ENCODE results near the gene PCDHB6.
A peak's percentile ranks its signal among the peaks of the same experiment; 100 is the strongest.
"Not testable (repeated sequence)": the region's sequence is repeated elsewhere in the genome, so short reads cannot be mapped to it uniquely, and the experiment has no call there.

PCDHB6 gene

DNA sequence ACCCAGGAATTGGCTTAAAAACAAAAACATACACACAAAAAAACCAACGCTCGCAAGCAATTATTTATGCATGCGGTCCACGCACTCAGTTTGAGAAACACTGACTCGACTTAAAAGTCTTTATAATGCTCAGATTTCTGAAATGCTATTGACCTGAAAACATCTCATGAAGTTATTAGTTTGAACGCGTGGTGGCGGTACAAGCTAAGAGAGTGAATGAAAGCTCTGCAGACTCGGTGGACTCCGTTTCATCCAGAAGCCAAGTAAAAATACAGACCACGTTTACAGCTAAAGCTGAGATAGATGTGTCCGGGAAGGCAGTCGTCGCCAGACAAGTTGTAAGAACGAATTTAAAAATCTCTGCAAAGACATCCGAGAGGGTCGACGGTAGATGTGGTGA is at the start of gene PCDHB6:
TSS of gene PCDHB6 (plus strand) at position 246 of the 400 bp plus-strand sequence. CDS start 201 bp downstream, outside the sequence.
- CTCF ChIA-PET: no interaction called here
- no peak within 1 kb of the TSS for H3K27ac Mint-ChIP-seq
- H3K4me3 Mint-ChIP-seq: no peak within 1 kb of the TSS
- H3K4me1 Mint-ChIP-seq: no peaks in the 10 kb centered on the region
- no peak for DNase-seq
- peaks cover 15% of the 10 kb centered on the region for H3K9me3 Mint-ChIP-seq
- peaks cover 24% of the 10 kb centered on the region for H3K27me3 Mint-ChIP-seq
- peaks cover 5% of the 10 kb centered on the region for H3K36me3 Mint-ChIP-seq

DNA sequence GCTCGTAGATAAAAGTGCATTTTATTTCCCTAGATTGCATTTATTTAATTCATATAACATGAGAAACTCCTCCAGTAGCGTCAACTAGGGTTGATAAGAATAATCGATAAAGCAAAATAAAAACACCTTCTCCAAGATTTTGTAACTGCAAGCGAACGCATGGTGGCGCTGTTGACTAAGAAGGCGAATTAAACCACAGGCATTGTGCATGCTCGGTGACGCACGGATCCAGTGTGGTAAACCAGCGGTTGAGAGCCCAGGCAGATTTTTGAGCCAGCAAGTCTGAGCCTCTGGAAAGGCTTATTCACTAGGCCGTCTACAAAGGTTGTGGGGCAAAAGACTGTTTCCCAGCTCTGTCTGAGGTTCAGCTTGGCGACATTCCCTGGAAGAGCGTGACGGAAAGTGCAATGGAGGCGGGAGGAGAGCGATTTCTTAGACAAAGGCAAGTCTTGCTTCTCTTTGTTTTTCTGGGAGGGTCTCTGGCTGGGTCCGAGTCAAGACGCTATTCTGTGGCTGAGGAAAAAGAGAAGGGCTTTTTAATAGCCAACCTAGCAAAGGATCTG is 49.5 kb upstream of the PCDHB6 start, which contains the start of gene PCDHB3:
TSS of gene PCDHB3 (plus strand) at position 231 of the 563 bp plus-strand sequence. CDS start at position 408, 177 bp downstream.
- Mint-ChIP-seq H3K27ac (peak within 1 kb of the TSS; percentile 37), H3K4me1 (no peaks in the 10 kb centered on the region), H3K27me3 (peaks cover 11% of the 10 kb centered on the region), H3K9me3 (peaks cover 32% of the 10 kb centered on the region), H3K36me3 (no peaks in the 10 kb centered on the region), H3K4me3 (no peak within 1 kb of the TSS)
- DNase-seq: peak; percentile 53
- CTCF ChIA-PET: interaction anchor here (1.1 kb wide), 1 partner anchor 15 kb away, joined by 3 read pairs; no protein-coding TSS in a partner anchor

DNA sequence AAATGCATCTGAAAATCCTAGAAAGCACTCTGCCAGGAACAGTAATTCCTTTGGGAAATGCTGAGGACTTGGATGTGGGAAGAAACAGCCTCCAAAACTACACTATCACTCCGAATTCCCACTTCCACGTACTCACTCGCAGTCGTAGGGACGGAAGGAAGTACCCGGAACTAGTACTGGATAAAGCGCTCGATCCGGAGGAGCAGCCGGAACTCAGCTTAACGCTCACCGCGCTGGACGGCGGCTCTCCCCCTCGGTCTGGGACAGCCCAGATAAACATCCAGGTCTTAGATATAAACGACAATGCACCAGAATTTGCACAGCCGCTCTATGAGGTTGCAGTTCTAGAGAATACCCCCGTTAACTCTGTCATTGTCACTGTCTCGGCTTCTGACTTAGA is 48.8 kb upstream of the PCDHB6 start:
- no peaks in the 10 kb centered on the region for H3K4me1 Mint-ChIP-seq
- CTCF ChIA-PET: interaction anchor here (1.1 kb wide), 1 partner anchor 14 kb away, joined by 3 read pairs; no protein-coding TSS in a partner anchor
- no peak overlapping the region for H3K4me3 Mint-ChIP-seq
- H3K36me3 Mint-ChIP-seq: no peaks in the 10 kb centered on the region
- H3K9me3 Mint-ChIP-seq: peaks cover 28% of the 10 kb centered on the region
- peaks cover 5% of the 10 kb centered on the region for H3K27me3 Mint-ChIP-seq
- H3K27ac Mint-ChIP-seq: no peak overlapping the region
- DNase-seq: no peak

DNA sequence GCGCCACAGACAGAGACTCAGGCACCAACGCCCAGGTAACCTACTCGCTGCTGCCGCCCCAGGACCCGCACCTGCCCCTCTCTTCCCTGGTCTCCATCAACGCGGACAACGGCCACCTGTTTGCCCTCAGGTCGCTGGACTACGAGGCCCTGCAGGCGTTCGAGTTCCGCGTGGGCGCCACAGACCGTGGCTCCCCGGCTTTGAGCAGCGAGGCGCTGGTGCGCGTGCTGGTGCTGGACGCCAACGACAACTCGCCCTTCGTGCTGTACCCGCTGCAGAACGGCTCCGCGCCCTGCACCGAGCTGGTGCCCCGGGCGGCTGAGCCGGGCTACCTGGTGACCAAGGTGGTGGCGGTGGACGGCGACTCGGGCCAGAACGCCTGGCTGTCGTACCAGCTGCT is 47.8 kb upstream of the PCDHB6 start:
- CTCF ChIA-PET, H3K27ac Mint-ChIP-seq, H3K27me3 Mint-ChIP-seq, H3K4me1 Mint-ChIP-seq, H3K4me3 Mint-ChIP-seq, H3K36me3 Mint-ChIP-seq, DNase-seq: not testable (repeated sequence)
- peaks cover 28% of the 10 kb centered on the region for H3K9me3 Mint-ChIP-seq

DNA sequence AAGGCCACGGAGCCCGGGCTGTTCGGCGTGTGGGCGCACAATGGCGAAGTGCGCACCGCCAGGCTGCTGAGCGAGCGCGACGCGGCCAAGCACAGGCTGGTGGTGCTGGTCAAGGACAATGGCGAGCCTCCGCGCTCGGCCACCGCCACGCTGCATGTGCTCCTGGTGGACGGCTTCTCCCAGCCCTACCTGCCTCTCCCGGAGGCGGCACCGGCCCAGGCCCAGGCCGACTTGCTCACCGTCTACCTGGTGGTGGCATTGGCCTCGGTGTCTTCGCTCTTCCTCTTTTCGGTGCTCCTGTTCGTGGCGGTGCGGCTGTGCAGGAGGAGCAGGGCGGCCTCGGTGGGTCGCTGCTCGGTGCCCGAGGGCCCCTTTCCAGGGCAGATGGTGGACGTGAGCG is 47.4 kb upstream of the PCDHB6 start:
- peaks cover 30% of the 10 kb centered on the region for H3K9me3 Mint-ChIP-seq
- DNase-seq, H3K36me3 Mint-ChIP-seq, H3K27me3 Mint-ChIP-seq, CTCF ChIA-PET, H3K4me1 Mint-ChIP-seq, H3K4me3 Mint-ChIP-seq, H3K27ac Mint-ChIP-seq: not testable (repeated sequence)

DNA sequence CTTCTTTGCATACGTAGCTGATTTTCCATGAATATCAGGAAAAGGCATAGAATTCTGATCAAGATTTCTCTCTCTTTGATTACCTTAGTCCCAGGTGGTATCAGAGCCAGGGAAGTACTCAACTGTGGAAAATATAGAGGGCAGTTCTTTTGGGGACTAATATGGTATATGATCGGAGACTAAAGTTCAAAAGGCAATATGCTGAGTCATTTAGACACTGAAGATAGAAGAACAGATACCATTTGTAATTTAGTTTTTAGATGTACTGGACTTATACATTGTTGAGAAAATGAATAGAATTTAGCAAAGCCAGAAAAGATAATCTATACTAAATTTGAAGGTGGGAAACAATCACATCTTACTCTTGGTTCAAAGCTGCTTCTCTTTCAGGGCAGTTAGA is 44.5 kb upstream of the PCDHB6 start:
- DNase-seq: no peak
- Mint-ChIP-seq H3K27me3 (peaks cover 5% of the 10 kb centered on the region), H3K27ac (no peak overlapping the region), H3K4me3 (no peak overlapping the region), H3K4me1 (no peaks in the 10 kb centered on the region), H3K36me3 (no peaks in the 10 kb centered on the region), H3K9me3 (peaks cover 23% of the 10 kb centered on the region)
- CTCF ChIA-PET: no interaction called here

DNA sequence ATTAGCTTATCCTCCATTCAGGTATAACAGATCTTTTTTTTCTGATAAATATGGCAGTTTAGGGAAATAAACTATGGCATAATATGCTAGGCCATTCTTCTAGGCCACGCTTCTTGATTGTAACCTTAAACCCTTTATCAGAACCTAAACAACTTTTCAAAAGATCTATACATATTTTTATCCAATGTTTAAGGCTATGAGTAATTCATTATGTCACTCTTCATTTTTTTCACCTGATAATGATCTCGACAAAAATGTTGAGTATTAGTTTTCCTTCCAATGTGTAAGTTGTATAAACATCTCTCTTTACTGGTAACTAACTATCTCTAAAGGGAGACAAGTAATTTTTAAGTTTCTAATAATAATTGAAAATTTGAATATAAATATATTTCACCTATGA is 30.6 kb upstream of the PCDHB6 start:
- no peaks in the 10 kb centered on the region for H3K4me1 Mint-ChIP-seq

DNA sequence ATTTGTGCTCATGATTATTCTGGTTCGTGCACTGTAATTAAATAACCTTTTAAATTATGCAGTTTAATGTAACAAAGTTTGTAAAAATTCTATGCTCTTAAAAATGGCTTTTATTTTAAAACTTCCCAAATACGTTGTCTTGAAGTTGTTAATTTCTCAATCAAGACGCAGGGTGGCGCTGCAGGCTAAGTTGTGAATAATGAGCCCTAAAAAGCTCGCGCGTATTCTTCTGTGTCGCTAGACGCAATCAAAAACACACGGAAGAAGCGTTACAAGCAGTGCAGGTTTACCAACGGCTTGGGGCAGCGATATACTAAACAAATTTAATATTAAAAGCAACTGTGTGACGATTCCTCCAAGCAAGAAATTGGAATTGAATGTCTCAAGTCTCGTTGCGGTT is 28.3 kb upstream of the PCDHB6 start, which contains the start of gene PCDHB4:
TSS of gene PCDHB4 (plus strand) at position 256 of the 400 bp plus-strand sequence. CDS start 181 bp downstream, outside the sequence.
- Mint-ChIP-seq H3K27me3 (peaks cover 3% of the 10 kb centered on the region), H3K4me1 (no peaks in the 10 kb centered on the region), H3K9me3 (peaks cover 9% of the 10 kb centered on the region), H3K36me3 (no peaks in the 10 kb centered on the region), H3K27ac (no peak within 1 kb of the TSS), H3K4me3 (no peak within 1 kb of the TSS)
- CTCF ChIA-PET: no interaction called here
- DNase-seq: no peak

More for the DNA sequence above, 30.6 kb upstream of the PCDHB6 start:
- Mint-ChIP-seq H3K27ac (no peak overlapping the region), H3K4me3 (no peak overlapping the region), H3K36me3 (no peaks in the 10 kb centered on the region), H3K9me3 (peaks cover 17% of the 10 kb centered on the region), H3K27me3 (peaks cover 3% of the 10 kb centered on the region)
- no peak for DNase-seq
- CTCF ChIA-PET: no interaction called here

DNA sequence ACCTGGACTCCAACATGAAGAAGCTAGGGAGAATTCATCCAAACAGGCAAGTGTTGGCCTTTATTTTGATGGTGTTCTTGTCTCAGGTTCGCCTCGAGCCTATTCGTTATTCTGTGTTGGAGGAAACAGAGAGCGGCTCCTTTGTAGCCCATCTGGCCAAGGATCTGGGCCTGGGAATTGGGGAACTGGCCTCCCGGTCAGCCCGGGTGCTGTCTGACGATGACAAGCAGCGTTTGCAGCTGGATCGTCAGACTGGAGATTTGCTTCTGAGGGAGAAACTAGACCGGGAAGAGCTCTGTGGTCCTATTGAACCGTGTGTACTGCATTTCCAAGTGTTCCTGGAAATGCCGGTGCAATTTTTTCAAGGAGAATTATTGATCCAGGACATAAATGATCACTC is 27.9 kb upstream of the PCDHB6 start:
- no peak for DNase-seq
- CTCF ChIA-PET: no interaction called here
- no peaks in the 10 kb centered on the region for H3K4me1 Mint-ChIP-seq
- H3K27ac Mint-ChIP-seq: no peak overlapping the region
- no peak overlapping the region for H3K4me3 Mint-ChIP-seq
- peaks cover 3% of the 10 kb centered on the region for H3K27me3 Mint-ChIP-seq
- H3K9me3 Mint-ChIP-seq: peaks cover 6% of the 10 kb centered on the region
- H3K36me3 Mint-ChIP-seq: no peaks in the 10 kb centered on the region

DNA sequence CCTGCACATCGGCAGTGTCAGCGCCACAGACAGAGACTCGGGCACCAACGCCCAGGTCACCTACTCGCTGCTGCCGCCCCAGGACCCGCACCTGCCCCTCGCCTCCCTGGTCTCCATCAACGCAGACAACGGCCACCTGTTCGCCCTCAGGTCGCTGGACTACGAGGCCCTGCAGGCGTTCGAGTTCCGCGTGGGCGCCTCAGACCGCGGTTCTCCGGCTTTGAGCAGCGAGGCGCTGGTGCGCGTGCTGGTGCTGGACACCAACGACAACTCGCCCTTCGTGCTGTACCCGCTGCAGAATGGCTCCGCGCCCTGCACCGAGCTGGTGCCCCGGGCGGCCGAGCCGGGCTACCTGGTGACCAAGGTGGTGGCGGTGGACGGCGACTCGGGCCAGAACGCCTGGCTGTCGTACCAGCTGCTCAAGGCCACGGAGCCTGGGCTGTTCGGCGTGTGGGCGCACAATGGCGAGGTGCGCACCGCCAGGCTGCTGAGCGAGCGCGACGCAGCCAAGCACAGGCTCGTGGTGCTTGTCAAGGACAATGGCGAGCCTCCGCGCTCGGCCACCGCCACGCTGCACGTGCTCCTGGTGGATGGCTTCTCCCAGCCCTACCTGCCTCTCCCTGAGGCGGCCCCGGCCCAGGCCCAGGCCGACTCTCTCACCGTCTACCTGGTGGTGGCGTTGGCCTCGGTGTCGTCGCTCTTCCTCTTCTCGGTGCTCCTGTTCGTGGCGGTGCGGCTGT is 26.3 kb upstream of the PCDHB6 start:
- DNase-seq, H3K4me3 Mint-ChIP-seq, H3K27ac Mint-ChIP-seq, CTCF ChIA-PET, H3K4me1 Mint-ChIP-seq, H3K36me3 Mint-ChIP-seq, H3K9me3 Mint-ChIP-seq, H3K27me3 Mint-ChIP-seq: not testable (repeated sequence)

DNA sequence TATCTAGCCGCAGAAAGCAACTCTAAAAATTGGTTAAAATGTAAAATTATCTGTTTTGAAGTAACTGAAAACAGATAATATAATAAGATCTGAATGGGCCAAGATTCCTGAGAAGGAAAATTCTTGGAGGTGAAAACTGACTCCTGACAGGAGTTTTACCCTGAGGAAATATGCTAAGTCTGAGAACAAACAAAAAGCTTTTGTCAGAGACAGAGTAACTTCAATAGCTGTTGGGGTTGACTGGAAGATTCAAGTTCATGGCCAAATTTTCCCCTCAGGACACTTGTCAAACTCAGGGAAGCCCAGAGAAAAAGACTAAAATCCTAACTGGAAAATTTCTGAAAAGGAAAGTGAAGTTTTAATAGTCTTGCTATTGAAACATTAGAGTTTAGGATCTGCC is 22.6 kb upstream of the PCDHB6 start:
- H3K4me3 Mint-ChIP-seq: no peak overlapping the region
- no peaks in the 10 kb centered on the region for H3K27me3 Mint-ChIP-seq
- peaks cover 9% of the 10 kb centered on the region for H3K9me3 Mint-ChIP-seq
- H3K4me1 Mint-ChIP-seq: no peaks in the 10 kb centered on the region
- CTCF ChIA-PET: interaction anchor here (0.7 kb wide), 1 partner anchor 70 kb away, joined by 3 read pairs; no protein-coding TSS in a partner anchor
- H3K36me3 Mint-ChIP-seq: no peaks in the 10 kb centered on the region
- H3K27ac Mint-ChIP-seq: no peak overlapping the region
- no peak for DNase-seq

DNA sequence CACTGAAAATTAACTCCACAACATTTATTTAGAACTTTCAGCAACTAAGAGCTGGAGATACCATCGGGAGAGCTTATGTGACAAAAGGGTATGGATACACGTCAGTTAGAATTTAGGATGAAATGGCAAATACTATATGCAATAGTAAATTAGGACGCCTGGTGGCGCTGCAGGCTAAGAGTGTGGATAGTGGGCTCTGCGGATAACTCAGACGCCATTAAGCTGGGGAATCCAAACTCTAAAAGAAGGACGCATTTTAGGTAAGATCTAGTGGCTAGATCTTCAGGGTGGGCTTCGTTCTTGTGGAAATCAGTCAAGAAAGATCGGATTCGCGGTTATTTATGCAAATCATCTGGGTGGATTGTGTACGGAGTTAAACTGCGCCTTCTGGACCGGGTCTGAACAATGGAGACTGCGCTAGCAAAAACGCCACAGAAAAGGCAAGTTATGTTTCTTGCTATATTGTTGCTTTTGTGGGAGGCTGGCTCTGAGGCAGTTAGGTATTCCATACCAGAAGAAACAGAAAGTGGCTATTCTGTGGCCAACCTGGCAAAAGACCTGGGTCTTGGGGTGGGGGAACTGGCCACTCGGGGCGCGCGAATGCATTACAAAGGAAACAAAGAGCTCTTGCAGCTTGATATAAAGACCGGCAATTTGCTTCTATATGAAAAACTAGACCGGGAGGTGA is 14.7 kb upstream of the PCDHB6 start, which contains the start of gene PCDHB5:
TSS of gene PCDHB5 (plus strand) at position 177 of the 688 bp plus-strand sequence. CDS start at position 406, 229 bp downstream.
- no peaks in the 10 kb centered on the region for H3K36me3 Mint-ChIP-seq
- no peaks in the 10 kb centered on the region for H3K27me3 Mint-ChIP-seq
- CTCF ChIA-PET: interaction anchor here (0.6 to 1.1 kb wide), 2 partner anchors 18 to 51 kb away, joined by 4 read pairs; no protein-coding TSS in a partner anchor
- peak within 1 kb of the TSS; percentile 29 for H3K4me3 Mint-ChIP-seq
- no peaks in the 10 kb centered on the region for H3K4me1 Mint-ChIP-seq
- no peak within 1 kb of the TSS for H3K27ac Mint-ChIP-seq
- H3K9me3 Mint-ChIP-seq: peaks cover 23% of the 10 kb centered on the region
- no peak for DNase-seq

DNA sequence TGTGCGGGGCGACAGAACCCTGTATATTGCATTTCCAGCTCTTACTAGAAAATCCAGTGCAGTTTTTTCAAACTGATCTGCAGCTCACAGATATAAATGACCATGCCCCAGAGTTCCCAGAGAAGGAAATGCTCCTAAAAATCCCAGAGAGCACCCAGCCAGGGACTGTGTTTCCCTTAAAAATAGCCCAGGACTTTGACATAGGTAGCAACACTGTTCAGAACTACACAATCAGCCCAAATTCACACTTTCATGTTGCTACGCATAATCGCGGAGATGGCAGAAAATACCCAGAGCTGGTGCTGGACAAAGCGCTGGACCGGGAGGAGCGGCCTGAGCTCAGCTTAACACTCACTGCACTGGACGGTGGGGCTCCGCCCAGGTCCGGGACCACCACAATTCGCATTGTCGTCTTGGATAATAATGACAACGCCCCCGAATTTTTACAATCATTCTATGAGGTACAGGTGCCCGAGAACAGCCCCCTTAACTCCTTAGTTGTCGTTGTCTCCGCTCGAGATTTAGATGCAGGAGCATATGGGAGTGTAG is 14.1 kb upstream of the PCDHB6 start:
- Mint-ChIP-seq H3K27ac (no peak overlapping the region), H3K27me3 (no peaks in the 10 kb centered on the region), H3K4me1 (no peaks in the 10 kb centered on the region), H3K36me3 (no peaks in the 10 kb centered on the region), H3K9me3 (peaks cover 23% of the 10 kb centered on the region), H3K4me3 (no peak overlapping the region)
- CTCF ChIA-PET: interaction anchor here (1.1 kb wide), 1 partner anchor 52 kb away, joined by 4 read pairs; no protein-coding TSS in a partner anchor
- DNase-seq: no peak

DNA sequence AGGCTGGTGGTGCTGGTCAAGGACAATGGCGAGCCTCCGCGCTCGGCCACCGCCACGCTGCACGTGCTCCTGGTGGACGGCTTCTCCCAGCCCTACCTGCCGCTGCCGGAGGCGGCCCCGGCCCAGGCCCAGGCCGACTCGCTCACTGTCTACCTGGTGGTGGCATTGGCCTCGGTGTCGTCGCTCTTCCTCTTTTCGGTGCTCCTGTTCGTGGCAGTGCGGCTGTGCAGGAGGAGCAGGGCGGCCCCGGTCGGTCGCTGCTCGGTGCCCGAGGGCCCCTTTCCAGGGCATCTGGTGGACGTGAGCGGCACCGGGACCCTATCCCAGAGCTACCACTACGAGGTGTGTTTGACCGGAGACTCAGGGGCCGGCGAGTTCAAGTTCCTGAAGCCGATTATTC is 12.5 kb upstream of the PCDHB6 start:
- not testable (repeated sequence) for H3K4me3 Mint-ChIP-seq

More for the DNA sequence above, 12.5 kb upstream of the PCDHB6 start:
- CTCF ChIA-PET, H3K36me3 Mint-ChIP-seq, H3K27me3 Mint-ChIP-seq, H3K4me1 Mint-ChIP-seq, DNase-seq, H3K27ac Mint-ChIP-seq: not testable (repeated sequence)
- H3K9me3 Mint-ChIP-seq: peaks cover 23% of the 10 kb centered on the region
